HUES6 (cell line): Measurements from ENCODE around the gene RAD51B.

Experiments used
- H3K27ac ChIP-seq: 2 replicates; pipeline ENCODE4 v1.7.0; 2013; ENCODE audit warnings: low read depth, mild to moderate bottlenecking, low read length, inconsistent platforms
- H3K27me3 ChIP-seq: 2 replicates; pipeline ENCODE4 v1.6.1; 2013; ENCODE audit warnings: low read length; ENCODE audit not compliant: control insufficient read depth, insufficient read depth
- H3K36me3 ChIP-seq: 2 replicates; pipeline ENCODE4 v1.6.1; 2013; ENCODE audit warnings: low read length; ENCODE audit not compliant: control insufficient read depth, insufficient read depth
- H3K4me1 ChIP-seq: 2 replicates; pipeline ENCODE4 v1.6.1; 2013; ENCODE audit warnings: low read length; ENCODE audit not compliant: control insufficient read depth, insufficient read depth
- H3K4me3 ChIP-seq: 2 replicates; pipeline ENCODE4 v1.5.1; 2013; ENCODE audit warnings: low read depth, low read length
- H3K9ac ChIP-seq: one replicate; pipeline ENCODE4 v1.6.1; 2013; ENCODE audit warnings: mild to moderate bottlenecking, low read length
- H3K9me3 ChIP-seq: 2 replicates; pipeline ENCODE4 v1.6.1; 2013; ENCODE audit warnings: low read depth, low read length; ENCODE audit not compliant: control insufficient read depth, insufficient read depth

The RAD51B gene

DNA sequence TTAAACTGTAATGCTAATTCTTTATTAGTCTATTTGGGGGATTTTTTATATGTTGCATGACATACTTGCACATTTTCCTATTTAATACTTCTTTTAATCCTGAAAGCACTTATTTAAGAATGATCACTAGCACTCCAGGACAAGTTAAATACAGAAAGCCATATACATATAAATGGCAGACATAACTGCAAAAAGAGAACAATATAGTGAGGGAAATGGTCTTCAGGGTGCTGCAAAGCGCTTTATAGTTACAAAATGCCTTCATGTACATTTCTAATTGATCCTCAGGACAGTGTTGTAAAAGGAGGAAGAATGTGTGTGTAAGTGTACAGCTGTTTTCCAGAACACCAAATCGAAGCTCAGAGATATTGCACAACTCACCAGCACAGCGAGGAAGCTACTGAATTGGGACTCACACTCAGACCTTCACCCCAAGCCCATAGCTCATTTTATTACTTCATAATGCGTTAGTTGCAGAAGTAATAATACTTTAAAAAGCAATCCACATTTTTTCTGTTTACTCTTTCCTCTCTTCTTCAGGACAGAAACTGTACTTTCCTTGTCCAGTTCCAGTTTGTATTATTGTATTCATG is 428.2 kb downstream of the RAD51B start:
- H3K36me3 ChIP-seq = no peaks in the 10 kb centered on the region
- H3K4me3 ChIP-seq = no peak overlapping the region
- H3K4me1 ChIP-seq = peaks cover 73% of the 10 kb centered on the region
- H3K9ac ChIP-seq = no peak overlapping the region
- H3K27me3 ChIP-seq = no peaks in the 10 kb centered on the region
- H3K27ac ChIP-seq = no peak overlapping the region
- H3K9me3 ChIP-seq = no peaks in the 10 kb centered on the region

GRCh38 chr14:68248481-68249255 is 429.1 kb downstream of the RAD51B start:
- H3K36me3 ChIP-seq = no peaks in the 10 kb centered on the region
- 0 out of 2 replicates have a peak overlapping the region, but pooled peaks have one; percentile 59 for H3K27ac ChIP-seq
- H3K4me3 ChIP-seq = no peak overlapping the region
- H3K27me3 ChIP-seq = no peaks in the 10 kb centered on the region
- H3K9ac ChIP-seq = peak overlapping the region; percentile 38
- peaks cover 75% of the 10 kb centered on the region for H3K4me1 ChIP-seq
- H3K9me3 ChIP-seq = no peaks in the 10 kb centered on the region

DNA sequence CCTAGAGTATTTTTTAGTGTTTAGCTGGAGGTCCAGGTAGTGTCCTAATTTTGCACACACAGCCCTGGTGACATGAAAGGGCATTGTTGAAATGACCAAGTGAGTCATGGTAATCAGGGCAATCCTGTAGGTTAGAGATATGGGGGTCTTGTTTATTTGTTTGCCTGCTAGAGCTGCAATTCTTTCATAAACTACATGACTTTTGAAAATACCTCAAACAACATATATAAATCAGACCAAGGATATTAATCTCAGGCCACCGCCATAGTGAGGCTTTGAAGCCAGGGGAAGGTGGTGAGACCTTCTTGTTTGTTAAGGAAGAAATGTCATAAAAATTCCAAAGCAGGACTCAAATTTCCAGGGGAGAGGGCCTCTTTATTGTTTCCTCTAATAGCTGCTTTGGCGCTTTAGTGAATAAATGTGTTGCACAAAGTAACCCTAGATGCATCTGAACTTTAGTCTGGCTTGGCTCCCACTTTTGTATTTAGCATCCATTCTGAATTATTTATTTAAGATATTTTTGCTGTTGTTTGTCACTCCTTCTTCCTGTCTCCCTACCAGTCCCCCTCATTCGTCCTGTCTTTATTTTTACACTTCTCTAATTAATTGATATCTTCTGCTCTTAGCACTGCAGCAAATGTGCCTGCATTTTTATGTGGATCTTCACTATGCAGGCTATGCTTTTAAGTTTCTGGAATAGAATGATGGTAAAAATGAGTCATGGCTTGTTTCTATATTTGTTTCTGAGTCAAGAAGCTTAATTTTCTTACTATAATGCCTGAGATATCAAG is 430.3 kb downstream of the RAD51B start:
- Histone ChIP-seq H3K4me1 (peaks cover 82% of the 10 kb centered on the region), H3K27ac (peak overlapping the region; percentile 52), H3K9ac (no peak overlapping the region), H3K4me3 (no peak overlapping the region), H3K9me3 (no peaks in the 10 kb centered on the region), H3K36me3 (no peaks in the 10 kb centered on the region), H3K27me3 (no peaks in the 10 kb centered on the region)

GRCh38 chr14:68250927-68251768 is 431.6 kb downstream of the RAD51B start:
- Histone ChIP-seq H3K4me1 (peaks cover 85% of the 10 kb centered on the region), H3K36me3 (no peaks in the 10 kb centered on the region), H3K27me3 (no peaks in the 10 kb centered on the region), H3K27ac (no peak overlapping the region; the same call in 1 of the 2 replicates), H3K4me3 (no peak overlapping the region), H3K9me3 (no peaks in the 10 kb centered on the region), H3K9ac (no peak overlapping the region)

GRCh38 chr14:68251769-68252100 is 432.2 kb downstream of the RAD51B start:
- Histone ChIP-seq H3K4me3 (no peak overlapping the region), H3K4me1 (peaks cover 85% of the 10 kb centered on the region), H3K36me3 (no peaks in the 10 kb centered on the region), H3K9ac (no peak overlapping the region), H3K9me3 (no peaks in the 10 kb centered on the region), H3K27me3 (no peaks in the 10 kb centered on the region), H3K27ac (no peak overlapping the region)

DNA sequence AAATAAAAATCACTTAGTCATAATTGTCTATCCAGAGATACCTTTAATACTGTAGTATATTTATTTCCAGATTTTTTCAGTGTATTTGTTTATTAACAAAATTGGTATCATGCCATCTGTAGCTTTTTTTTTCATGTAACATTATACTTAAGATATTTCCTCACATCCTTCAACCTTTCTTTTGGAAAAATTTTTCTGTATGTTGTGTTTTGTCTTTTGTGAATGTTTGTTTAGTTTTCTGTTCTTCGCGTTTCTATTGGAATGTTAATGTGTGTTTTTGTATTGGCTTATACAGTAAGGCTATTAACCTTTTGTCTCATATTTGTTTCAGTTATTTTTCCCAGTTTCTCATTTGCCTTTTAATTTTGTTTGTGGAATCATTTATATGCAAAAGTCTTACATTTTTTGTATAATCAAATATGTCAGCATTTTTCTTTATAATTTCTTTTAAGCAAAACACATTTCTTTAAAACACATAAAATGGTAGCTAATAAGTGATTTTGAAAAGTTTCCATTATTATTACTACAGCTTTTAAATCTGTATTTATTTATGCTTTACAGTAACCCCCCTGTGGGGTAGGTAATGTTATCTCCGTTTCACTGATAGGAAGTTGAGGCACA is 433.7 kb downstream of the RAD51B start:
- no peaks in the 10 kb centered on the region for H3K36me3 ChIP-seq
- no peaks in the 10 kb centered on the region for H3K27me3 ChIP-seq
- H3K4me1 ChIP-seq = peaks cover 71% of the 10 kb centered on the region
- H3K4me3 ChIP-seq = no peak overlapping the region
- H3K9ac ChIP-seq = no peak overlapping the region
- no peak overlapping the region for H3K27ac ChIP-seq
- H3K9me3 ChIP-seq = no peaks in the 10 kb centered on the region

- no peak overlapping the region for H3K4me3 ChIP-seq
- no peaks in the 10 kb centered on the region for H3K27me3 ChIP-seq
- H3K9ac ChIP-seq = no peak overlapping the region
- no peaks in the 10 kb centered on the region for H3K9me3 ChIP-seq
- no peaks in the 10 kb centered on the region for H3K36me3 ChIP-seq
- peaks cover 70% of the 10 kb centered on the region for H3K4me1 ChIP-seq
- peak overlapping the region; percentile 50; the same call in 1 of the 2 replicates for H3K27ac ChIP-seq
These were observed 434.4 kb downstream of the RAD51B start for GRCh38 chr14:68253878-68254528.

DNA sequence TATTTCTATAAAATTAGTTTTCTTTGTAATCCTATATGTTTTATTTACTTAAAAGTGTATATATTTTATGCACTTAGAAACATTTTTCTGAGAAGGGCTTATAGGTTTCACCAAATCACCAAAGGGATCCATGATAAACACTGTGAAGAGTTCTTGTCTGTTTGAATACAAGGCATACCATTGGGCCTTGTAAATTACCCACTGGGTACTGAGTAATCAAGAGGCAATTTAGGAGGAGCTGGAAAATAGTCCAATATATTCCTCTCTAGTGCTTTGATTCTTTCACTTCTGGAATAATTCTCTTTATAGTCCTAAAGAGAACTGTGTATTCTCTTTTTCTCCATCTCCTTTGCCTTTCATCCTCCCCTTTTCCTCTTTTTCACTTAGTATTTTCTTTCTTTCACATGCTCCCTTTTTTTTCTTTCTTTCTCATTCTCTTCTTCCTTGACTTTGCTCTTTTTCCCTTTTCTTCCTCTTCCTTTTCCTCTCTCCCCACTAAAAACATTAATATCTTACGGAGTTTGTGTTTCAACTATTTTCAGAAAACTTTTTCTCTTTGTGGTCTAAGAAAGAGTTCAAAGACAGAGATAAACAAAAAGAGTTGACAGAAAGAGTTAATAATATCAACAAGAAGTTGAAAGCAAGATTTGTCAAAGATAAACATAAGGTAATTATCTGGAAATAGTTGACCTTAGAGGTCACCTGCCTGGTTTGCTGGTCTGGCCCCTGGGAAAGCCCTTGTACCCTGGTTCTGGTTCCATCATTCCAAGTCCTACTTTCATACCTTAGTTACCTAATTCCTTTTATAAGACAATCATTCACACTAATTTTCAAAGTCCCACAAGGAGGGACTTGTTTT is 435.3 kb downstream of the RAD51B start:
- H3K27ac ChIP-seq = peak overlapping the region; percentile 42; the same call in 1 of the 2 replicates
- H3K4me3 ChIP-seq = no peak overlapping the region
- H3K9me3 ChIP-seq = no peaks in the 10 kb centered on the region
- H3K9ac ChIP-seq = no peak overlapping the region
- peaks cover 67% of the 10 kb centered on the region for H3K4me1 ChIP-seq
- no peaks in the 10 kb centered on the region for H3K27me3 ChIP-seq
- no peaks in the 10 kb centered on the region for H3K36me3 ChIP-seq

GRCh38 chr14:68255693-68256178 is 436.2 kb downstream of the RAD51B start:
- H3K4me3 ChIP-seq = no peak overlapping the region
- no peak overlapping the region for H3K27ac ChIP-seq
- no peak overlapping the region for H3K9ac ChIP-seq
- H3K27me3 ChIP-seq = no peaks in the 10 kb centered on the region
- no peaks in the 10 kb centered on the region for H3K36me3 ChIP-seq
- H3K4me1 ChIP-seq = peaks cover 67% of the 10 kb centered on the region
- no peaks in the 10 kb centered on the region for H3K9me3 ChIP-seq
